Astrocyte (in vitro differentiated cells and primary cell): ENCODE results near the gene TMEM138.

ENCODE experiments used
- CTCF ChIP-seq: IDR thresholded peaks from 2 replicates; pipeline ENCODE4 v1.5.1; 2011; ENCODE audit warnings: low read depth, mild to moderate bottlenecking, inconsistent platforms, low read length, moderate library complexity; ENCODE audit not compliant: insufficient read depth
- EZH2 ChIP-seq: IDR thresholded peaks from 2 replicates; pipeline ENCODE4 v1.6.1; 2012; ENCODE audit warnings: mild to moderate bottlenecking, low read length, inconsistent platforms; ENCODE audit not compliant: insufficient read depth

DNA sequence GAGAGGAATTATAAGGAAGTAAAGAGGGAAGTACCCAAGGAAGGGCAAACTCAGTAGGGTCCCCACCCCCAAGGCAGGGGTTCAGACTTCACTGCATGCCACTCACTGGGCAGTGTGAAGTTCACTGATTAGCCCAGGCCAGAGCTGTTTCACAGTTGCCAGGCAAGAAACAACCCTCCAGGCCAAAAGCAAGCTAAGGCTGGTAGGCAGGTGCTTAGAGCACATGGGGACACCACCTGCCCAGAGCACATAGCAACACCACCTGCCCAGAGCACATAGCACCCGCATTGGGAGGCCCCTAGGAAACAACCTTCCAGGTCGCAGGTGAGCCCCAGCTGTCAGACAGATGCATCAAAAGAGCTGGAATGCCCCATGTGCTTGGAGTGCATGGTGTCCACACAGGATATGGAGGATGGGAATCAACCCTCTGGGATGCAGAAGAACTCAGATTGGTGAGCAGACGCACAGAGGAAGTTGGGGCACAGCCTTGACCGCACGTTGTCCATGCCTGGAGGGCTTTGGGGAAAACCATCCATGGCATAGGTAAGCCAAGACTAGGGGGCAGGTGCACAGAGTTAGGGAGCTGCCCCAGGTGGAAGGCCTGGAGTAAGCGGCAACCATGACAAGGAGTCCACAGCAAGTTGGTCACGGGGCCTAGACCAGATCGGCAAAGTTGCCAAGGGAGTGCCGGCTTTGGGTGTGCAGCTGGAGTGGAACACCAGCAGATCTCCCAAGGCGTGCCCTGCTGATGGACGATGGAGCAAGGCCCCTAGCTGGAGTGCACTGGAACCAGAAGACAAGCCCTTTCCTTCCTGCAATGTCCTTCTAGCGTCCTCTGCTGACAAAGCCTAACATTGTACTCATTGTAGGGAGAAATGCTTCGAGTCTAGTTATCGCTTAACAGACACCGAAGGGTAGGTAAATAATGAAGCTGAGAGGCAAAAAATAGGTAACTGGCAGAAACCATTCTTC is 22.4 kb downstream of the TMEM138 start:
- peak; percentile 37 for TF ChIP-seq CTCF
- no peak for TF ChIP-seq EZH2
